ENCODE results near the gene ZNRF1. TPM values are rescaled to one million over a fixed set of nuclear protein-coding genes. Genes with fewer than 3 reads are reported as not detected.

ZNRF1 gene
- total and polyA plus RNA-seq, 4 donors: 7.9 to 10.9 (median 9.2) TPM

GRCh38 chr16:74991593-74992403 is 7.0 kb upstream of the ZNRF1 start (continued):
- TF ChIP-seq REST (IDR thresholded peaks at IDR 0.05) (peak; percentile 80), FOXA1 (IDR thresholded peaks at IDR 0.05) (peak; percentile 68)

GRCh38 chr16:74995986-74996385 is 2.8 kb upstream of the ZNRF1 start:
- Histone ChIP-seq H3K4me1 (ENCODE audit: control insufficient read depth in 4 of 4, insufficient read depth in 4 of 4, low read length in 3 of 4) (peaks cover 8 to 59% (median 39%) of the 10 kb centered on the region in 4 donors), H3K4me3 (ENCODE audit: low read depth in 1 of 3, low read length in 3 of 3) (no peak overlapping the region), H3K36me3 (ENCODE audit: control insufficient read depth in 4 of 4, insufficient read depth in 3 of 4, low read depth in 1 of 4, low read length in 3 of 4) (no peaks in the 10 kb centered on the region), H3K9ac (ENCODE audit: low read depth in 1 of 2, low read length in 2 of 2) (no peak overlapping the region), H3K27ac (ENCODE audit: low read depth in 1 of 2, low read length in 2 of 2) (no peak overlapping the region), H3K27me3 (ENCODE audit: control insufficient read depth in 4 of 4, insufficient read depth in 4 of 4, low read length in 3 of 4) (no peaks in the 10 kb centered on the region), H3K9me3 (ENCODE audit: control insufficient read depth in 4 of 4, low read length in 3 of 4) (no peaks in the 10 kb centered on the region)
- TF ChIP-seq TAF1 (conservative IDR thresholded peaks at IDR 0.05): no peak
- WGBS: 99% methylated on average over 1 of the region's 1 CpG
- DNase-seq (ENCODE audit: low spot score): no peak

GRCh38 chr16:74997042-74997491 is 1.8 kb upstream of the ZNRF1 start:
- no peaks in the 10 kb centered on the region for H3K36me3 ChIP-seq (ENCODE audit: control insufficient read depth in 4 of 4, insufficient read depth in 3 of 4, low read depth in 1 of 4, low read length in 3 of 4)
- TF ChIP-seq NR2F2 (IDR thresholded peaks at IDR 0.05): no peak
- peak; percentile 72 for TF ChIP-seq SP1 (IDR thresholded peaks at IDR 0.05)
- TF ChIP-seq HNF4A (conservative IDR thresholded peaks at IDR 0.05): peak; percentile 44 to 63
- TF ChIP-seq RAD21 (IDR thresholded peaks at IDR 0.05): peak; percentile 37 to 62
- TF ChIP-seq EGR1 (IDR thresholded peaks at IDR 0.05; ENCODE audit: low read depth in 2 of 2): peak in 1 of 2 donors; percentile 38
- peak; percentile 64 for TF ChIP-seq ATF3 (IDR thresholded peaks at IDR 0.05)
- no peak for TF ChIP-seq REST (IDR thresholded peaks at IDR 0.05)
- TF ChIP-seq RXRA (IDR thresholded peaks at IDR 0.05): peak; percentile 39 to 57
- DNase-seq (ENCODE audit: low spot score): no peak
- peaks cover 5 to 56% (median 32%) of the 10 kb centered on the region in 4 donors for H3K4me1 ChIP-seq (ENCODE audit: control insufficient read depth in 4 of 4, insufficient read depth in 4 of 4, low read length in 3 of 4)
- 68% methylated on average over 8 of the region's 8 CpGs for WGBS
- H3K4me3 ChIP-seq (ENCODE audit: low read depth in 1 of 3, low read length in 3 of 3): no peak overlapping the region
- no peaks in the 10 kb centered on the region for H3K9me3 ChIP-seq (ENCODE audit: control insufficient read depth in 4 of 4, low read length in 3 of 4)
- H3K27me3 ChIP-seq (ENCODE audit: control insufficient read depth in 4 of 4, insufficient read depth in 4 of 4, low read length in 3 of 4): no peaks in the 10 kb centered on the region
- peak overlapping the region; percentile 10 to 68 for H3K27ac ChIP-seq (ENCODE audit: low read depth in 1 of 2, low read length in 2 of 2)
- H3K9ac ChIP-seq (ENCODE audit: low read depth in 1 of 2, low read length in 2 of 2): no peak overlapping the region
